Tibial nerve (tissue), 4 donors: ENCODE results near the gene LAT. TPM values are rescaled to one million over a fixed set of nuclear protein-coding genes. Genes with fewer than 3 reads are reported as not detected.
A peak's percentile ranks its signal among the peaks of the same experiment; 100 is the strongest.

Experiments used
- DNase-seq, 2 donors: peaks; one replicate each; pipeline ENCODE4 v3.0.0-alpha.2; 2019; ENCODE audit warnings: low spot score in 2 of 2
- H3K27ac ChIP-seq, 4 donors: fragments of 200-600 bp; sonication (generic) in 3 of 4; one replicate each; pipeline ENCODE4 v1.5.1; 2017 to 2019; ENCODE audit warnings: mild to moderate bottlenecking in 1 of 4
- H3K27me3 ChIP-seq, 2 donors: fragments of 200-600 bp; sonication (generic) in 1 of 2; one replicate each; pipeline versions ENCODE4 v1.5.1 to v1.6.0; 2017 to 2019
- H3K36me3 ChIP-seq, 3 donors: fragments of 200-600 bp; sonication (generic); one replicate each; pipeline ENCODE4 v1.5.1; 2018 to 2019
- H3K4me1 ChIP-seq, 4 donors: fragments of 200-600 bp; sonication (generic) in 3 of 4; one replicate each; pipeline ENCODE4 v1.5.1; 2017 to 2019
- H3K4me3 ChIP-seq, 4 donors: fragments of 200-600 bp; sonication (generic) in 3 of 4; one replicate each; pipeline ENCODE4 v1.5.1; 2017 to 2019; ENCODE audit warnings: mild to moderate bottlenecking in 1 of 4, moderate library complexity in 1 of 4
- H3K9me3 ChIP-seq, 4 donors: fragments of 200-600 bp; sonication (generic) in 3 of 4; one replicate each; pipeline ENCODE4 v1.5.1; 2017 to 2019
- CTCF ChIP-seq, 5 experiments: fragments of 200-600 bp in 3 of 5; fragments of 450-650 bp in 2 of 5; sonication (generic) in 3 of 5; IDR thresholded peaks; one replicate each; pipeline ENCODE4 v1.5.1; 2016 to 2019; ENCODE audit warnings: antibody characterized with exemption in 5 of 5, mild to moderate bottlenecking in 3 of 5, moderate library complexity in 2 of 5
- EP300 ChIP-seq, 2 donors: sonication (generic); formaldehyde crosslinking; IDR thresholded peaks; one replicate each; pipeline ENCODE4 v1.6.1; 2017; ENCODE audit warnings: antibody characterized with exemption in 2 of 2, mild to moderate bottlenecking in 1 of 2
- POLR2A ChIP-seq, 2 donors: fragments of 450-650 bp; IDR thresholded peaks; one replicate each; pipeline ENCODE4 v1.6.1; 2017; ENCODE audit warnings: antibody characterized with exemption in 2 of 2, mild to moderate bottlenecking in 2 of 2, moderate library complexity in 2 of 2
- WGBS, 2 donors: methylation state at CpG; one replicate each; pipeline ENCODE4 v1.1.5; 2018; 5-methylcytosine and 5-hydroxymethylcytosine counted together
- total RNA-seq, 4 donors: library from RNA; depleted of rRNA; stranded (reverse); fragments of >200 nt; gene quantifications; one replicate each; pipeline ENCODE4 v1.1.0, GENCODE V29; 2016

Gene LAT
- total RNA-seq, 4 donors from 2014 or later, result 9.4 to 15.3 (median 12.4) TPM

GRCh38 chr16:28986046-28986445 is 1.2 kb downstream of the LAT start:
- DNase-seq, result no peak
- no peaks in the 10 kb centered on the region for H3K27me3 ChIP-seq
- H3K4me3 ChIP-seq, result peak overlapping the region in 2 of 4 donors; percentile 24 to 36
- no peaks in the 10 kb centered on the region for H3K4me1 ChIP-seq
- TF ChIP-seq CTCF (IDR thresholded peaks at IDR 0.05) (no peak), EP300 (IDR thresholded peaks at IDR 0.05) (no peak), POLR2A (IDR thresholded peaks at IDR 0.05) (no peak)
- peak overlapping the region in 1 of 4 donors; percentile 27 for H3K27ac ChIP-seq
- WGBS, 2 donors, result 92% methylated on average over 9 of the region's 9 CpGs
- peaks cover 0 to 20% (median 0%) of the 10 kb centered on the region in 4 donors for H3K9me3 ChIP-seq
- H3K36me3 ChIP-seq, result peaks cover 2 to 99% (median 13%) of the 10 kb centered on the region in 3 donors

- Histone ChIP-seq H3K9me3 (peaks cover 0 to 16% (median 0%) of the 10 kb centered on the region in 4 donors), H3K36me3 (peaks cover 2 to 95% (median 13%) of the 10 kb centered on the region in 3 donors), H3K27me3 (no peaks in the 10 kb centered on the region), H3K4me3 (no peak overlapping the region), H3K4me1 (no peaks in the 10 kb centered on the region), H3K27ac (no peak overlapping the region)
- TF ChIP-seq EP300 (IDR thresholded peaks at IDR 0.05) (no peak), POLR2A (IDR thresholded peaks at IDR 0.05) (no peak), CTCF (IDR thresholded peaks at IDR 0.05) (no peak)
- DNase-seq, result no peak
- 86 to 95% methylated on average over 13 of the region's 13 CpGs for WGBS, 2 donors
These were observed 1.6 kb downstream of the LAT start for GRCh38 chr16:28986492-28986891.

- 97 to 98% methylated on average over 4 of the region's 4 CpGs for WGBS, 2 donors
- Histone ChIP-seq H3K36me3 (peaks cover 2 to 87% (median 13%) of the 10 kb centered on the region in 3 donors), H3K27me3 (no peaks in the 10 kb centered on the region), H3K9me3 (peaks cover 0 to 13% (median 0%) of the 10 kb centered on the region in 4 donors), H3K27ac (no peak overlapping the region), H3K4me1 (no peaks in the 10 kb centered on the region), H3K4me3 (no peak overlapping the region)
- no peak for DNase-seq
- TF ChIP-seq POLR2A (IDR thresholded peaks at IDR 0.05), result no peak
- TF ChIP-seq CTCF (IDR thresholded peaks at IDR 0.05), result no peak
- no peak for TF ChIP-seq EP300 (IDR thresholded peaks at IDR 0.05)
These were observed 2.5 kb downstream of the LAT start for GRCh38 chr16:28987170-28987853.

GRCh38 chr16:28989363-28989762 is 4.5 kb downstream of the LAT start:
- no peak overlapping the region for H3K4me3 ChIP-seq
- DNase-seq, result no peak
- WGBS, 2 donors, result 91 to 94% methylated on average over 13 to 14 of the region's 14 CpGs
- no peaks in the 10 kb centered on the region for H3K27me3 ChIP-seq
- H3K27ac ChIP-seq, result no peak overlapping the region
- peaks cover 0 to 13% (median 0%) of the 10 kb centered on the region in 4 donors for H3K9me3 ChIP-seq
- H3K4me1 ChIP-seq, result no peaks in the 10 kb centered on the region
- peaks cover 0 to 66% (median 13%) of the 10 kb centered on the region in 3 donors for H3K36me3 ChIP-seq
- TF ChIP-seq POLR2A (IDR thresholded peaks at IDR 0.05), result no peak
- no peak for TF ChIP-seq EP300 (IDR thresholded peaks at IDR 0.05)
- no peak for TF ChIP-seq CTCF (IDR thresholded peaks at IDR 0.05)

GRCh38 chr16:28990375-28991040 is 5.7 kb downstream of the LAT start:
- Histone ChIP-seq H3K27ac (no peak overlapping the region), H3K36me3 (peaks cover 0 to 55% (median 13%) of the 10 kb centered on the region in 3 donors), H3K27me3 (no peaks in the 10 kb centered on the region), H3K9me3 (peaks cover 0 to 13% (median 0%) of the 10 kb centered on the region in 4 donors), H3K4me1 (no peaks in the 10 kb centered on the region), H3K4me3 (no peak overlapping the region)
- 85 to 88% methylated on average over 11 of the region's 11 CpGs for WGBS, 2 donors
- TF ChIP-seq CTCF (IDR thresholded peaks at IDR 0.05) (no peak), EP300 (IDR thresholded peaks at IDR 0.05) (no peak), POLR2A (IDR thresholded peaks at IDR 0.05) (no peak)
- DNase-seq, result no peak
